Measurements from ENCODE around the gene TUT4.
A peak's percentile ranks its signal among the peaks of the same experiment; 100 is the strongest.
"Not testable (repeated sequence)": the region's sequence is repeated elsewhere in the genome, so short reads cannot be mapped to it uniquely, and the experiment has no call there.

The TUT4 gene, protein sequence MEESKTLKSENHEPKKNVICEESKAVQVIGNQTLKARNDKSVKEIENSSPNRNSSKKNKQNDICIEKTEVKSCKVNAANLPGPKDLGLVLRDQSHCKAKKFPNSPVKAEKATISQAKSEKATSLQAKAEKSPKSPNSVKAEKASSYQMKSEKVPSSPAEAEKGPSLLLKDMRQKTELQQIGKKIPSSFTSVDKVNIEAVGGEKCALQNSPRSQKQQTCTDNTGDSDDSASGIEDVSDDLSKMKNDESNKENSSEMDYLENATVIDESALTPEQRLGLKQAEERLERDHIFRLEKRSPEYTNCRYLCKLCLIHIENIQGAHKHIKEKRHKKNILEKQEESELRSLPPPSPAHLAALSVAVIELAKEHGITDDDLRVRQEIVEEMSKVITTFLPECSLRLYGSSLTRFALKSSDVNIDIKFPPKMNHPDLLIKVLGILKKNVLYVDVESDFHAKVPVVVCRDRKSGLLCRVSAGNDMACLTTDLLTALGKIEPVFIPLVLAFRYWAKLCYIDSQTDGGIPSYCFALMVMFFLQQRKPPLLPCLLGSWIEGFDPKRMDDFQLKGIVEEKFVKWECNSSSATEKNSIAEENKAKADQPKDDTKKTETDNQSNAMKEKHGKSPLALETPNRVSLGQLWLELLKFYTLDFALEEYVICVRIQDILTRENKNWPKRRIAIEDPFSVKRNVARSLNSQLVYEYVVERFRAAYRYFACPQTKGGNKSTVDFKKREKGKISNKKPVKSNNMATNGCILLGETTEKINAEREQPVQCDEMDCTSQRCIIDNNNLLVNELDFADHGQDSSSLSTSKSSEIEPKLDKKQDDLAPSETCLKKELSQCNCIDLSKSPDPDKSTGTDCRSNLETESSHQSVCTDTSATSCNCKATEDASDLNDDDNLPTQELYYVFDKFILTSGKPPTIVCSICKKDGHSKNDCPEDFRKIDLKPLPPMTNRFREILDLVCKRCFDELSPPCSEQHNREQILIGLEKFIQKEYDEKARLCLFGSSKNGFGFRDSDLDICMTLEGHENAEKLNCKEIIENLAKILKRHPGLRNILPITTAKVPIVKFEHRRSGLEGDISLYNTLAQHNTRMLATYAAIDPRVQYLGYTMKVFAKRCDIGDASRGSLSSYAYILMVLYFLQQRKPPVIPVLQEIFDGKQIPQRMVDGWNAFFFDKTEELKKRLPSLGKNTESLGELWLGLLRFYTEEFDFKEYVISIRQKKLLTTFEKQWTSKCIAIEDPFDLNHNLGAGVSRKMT (N-terminal part only)

DNA sequence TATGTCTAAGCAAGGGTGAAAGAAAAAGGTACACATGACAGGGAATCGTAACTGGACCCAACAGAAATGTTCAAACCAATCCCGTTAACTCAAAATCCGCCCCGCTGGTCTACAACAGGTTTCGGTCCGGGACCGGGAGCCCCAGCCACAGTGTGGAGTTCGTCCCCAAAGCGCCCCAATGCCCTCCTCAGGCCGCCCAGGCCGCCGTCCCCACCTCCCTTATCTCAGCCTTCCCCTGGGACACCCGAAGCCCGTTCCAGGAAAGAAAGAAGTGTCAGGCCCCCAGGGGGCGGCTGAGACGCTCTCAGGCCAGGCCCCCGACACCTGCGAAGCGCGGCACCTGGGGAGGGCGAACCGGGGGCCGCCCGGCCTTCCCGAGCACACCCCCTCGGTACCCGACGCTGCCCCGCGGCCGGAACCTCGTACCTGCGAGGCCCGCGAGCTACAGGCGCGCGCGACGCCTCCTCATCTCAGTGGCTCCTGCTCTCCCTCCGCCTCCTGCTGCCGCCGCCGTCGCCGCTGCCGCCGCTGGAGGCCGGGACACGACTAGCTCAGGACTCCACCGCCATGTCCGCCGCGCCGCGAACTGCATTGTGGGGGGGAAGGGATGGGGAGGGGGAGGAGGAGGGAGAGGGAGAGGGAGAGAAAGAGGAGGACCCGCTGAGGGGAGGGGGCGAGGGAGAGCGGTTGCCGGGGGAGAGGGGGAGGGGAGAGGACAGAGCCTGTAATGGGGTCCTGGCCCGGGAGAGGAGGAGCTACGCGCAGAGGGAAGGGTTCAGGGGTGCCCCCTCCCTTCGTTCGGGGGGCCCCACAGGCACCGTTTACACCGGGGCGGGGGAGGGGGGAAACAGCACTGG lies at the start of gene TUT4:
TSS of gene TUT4 (minus strand) at position 588 of the 857 bp plus-strand sequence. CDS start 26,812 bp downstream, outside the sequence.
- peak; percentile 38 for DNase-seq (ENCODE audit: low read depth, low spot score)

DNA sequence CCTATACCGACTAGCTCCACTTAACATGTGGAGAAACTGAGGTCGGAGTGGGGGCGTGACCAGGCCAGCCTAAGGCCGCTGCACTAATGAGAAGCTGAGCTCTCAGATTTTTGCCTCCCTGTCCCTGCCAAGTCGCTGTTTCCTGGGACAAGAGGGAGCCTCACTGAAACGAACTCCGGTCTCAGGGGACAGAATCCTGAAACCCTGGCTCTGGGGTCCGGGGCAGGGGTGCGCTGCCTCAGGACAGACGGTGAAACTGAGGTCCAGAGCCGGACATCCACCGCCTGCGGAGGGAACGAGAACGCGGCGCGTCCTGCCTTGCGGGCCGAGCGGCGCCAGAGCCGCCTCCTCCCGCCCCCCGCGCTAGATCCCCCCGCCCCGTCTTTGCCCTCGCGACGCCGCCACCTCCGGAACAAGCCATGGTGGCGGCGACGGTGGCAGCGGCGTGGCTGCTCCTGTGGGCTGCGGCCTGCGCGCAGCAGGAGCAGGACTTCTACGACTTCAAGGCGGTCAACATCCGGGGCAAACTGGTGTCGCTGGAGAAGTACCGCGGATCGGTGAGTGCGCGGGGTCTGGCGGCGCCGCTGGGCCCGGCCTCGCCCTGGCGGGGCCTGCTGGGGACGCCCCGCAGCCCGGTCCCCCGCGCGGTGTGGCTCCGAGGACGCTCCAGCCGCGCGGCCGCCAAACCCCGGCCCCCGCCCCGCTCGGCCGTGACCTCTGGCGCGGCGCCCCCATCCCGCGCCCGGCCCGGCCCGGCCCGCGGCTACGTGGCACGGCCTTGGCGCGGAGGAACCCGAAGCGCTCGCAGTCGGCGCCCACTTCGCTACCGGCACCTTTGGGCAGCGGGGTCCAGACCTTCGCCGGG lies 49.3 kb upstream of the TUT4 start, which contains the start of gene GPX7:
TSS of gene GPX7 (plus strand) at position 381 of the 865 bp plus-strand sequence. CDS start at position 420, 39 bp downstream.
- DNase-seq (ENCODE audit: low read depth, low spot score), result peak; percentile 17

DNA sequence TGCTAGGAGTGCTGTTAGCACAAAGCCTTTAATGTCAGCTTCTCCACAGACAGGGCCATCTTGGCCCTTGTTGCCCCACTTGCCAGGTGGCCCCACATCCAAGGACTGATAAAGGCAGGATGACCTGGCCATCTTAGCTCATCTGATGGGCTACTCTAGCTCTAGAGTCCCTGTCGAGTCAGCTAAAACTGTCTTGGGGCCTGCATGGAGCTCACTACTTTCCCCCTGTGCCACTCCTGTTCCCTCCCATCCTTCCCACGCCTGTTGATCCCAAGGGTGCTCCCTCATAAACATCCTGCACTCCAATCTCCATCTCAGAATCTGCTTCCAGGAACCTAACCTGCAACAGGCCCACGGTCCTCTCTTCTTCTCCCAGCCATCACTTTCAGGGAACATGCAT lies 48.6 kb upstream of the TUT4 start:
- DNase-seq (ENCODE audit: low read depth, low spot score), result no peak

DNA sequence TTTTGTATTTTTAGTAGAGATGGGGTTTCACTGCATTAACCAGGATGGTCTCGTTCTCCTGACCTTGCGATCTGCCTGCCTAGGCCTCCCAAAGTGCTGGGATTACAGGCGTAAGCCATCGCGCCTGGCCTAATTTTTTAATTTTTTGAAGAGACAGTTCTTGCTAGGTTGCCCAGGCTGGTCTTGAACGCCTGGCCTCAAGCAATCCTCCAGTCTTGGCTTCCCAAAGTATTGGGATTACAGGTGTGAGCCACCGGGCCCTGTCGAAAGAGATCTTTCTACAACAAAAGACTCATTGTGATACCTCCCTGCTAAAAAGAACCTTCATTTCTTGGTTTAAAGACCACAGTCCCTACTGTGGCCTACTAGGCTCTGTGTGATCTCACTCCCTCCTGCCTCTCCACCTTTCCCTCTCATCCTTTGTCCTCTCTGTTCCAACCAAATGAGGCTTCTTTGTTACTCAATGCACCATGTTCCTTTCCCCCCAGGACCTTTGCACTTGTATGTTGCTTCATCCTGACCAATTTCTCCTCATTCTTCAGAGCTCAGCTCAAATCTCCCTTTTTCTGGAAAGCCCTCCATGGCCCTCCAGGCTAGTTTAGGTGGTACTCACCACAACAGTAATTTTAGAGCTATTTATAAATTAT lies 47.8 kb upstream of the TUT4 start:
- no peak for DNase-seq (ENCODE audit: low read depth, low spot score)

DNA sequence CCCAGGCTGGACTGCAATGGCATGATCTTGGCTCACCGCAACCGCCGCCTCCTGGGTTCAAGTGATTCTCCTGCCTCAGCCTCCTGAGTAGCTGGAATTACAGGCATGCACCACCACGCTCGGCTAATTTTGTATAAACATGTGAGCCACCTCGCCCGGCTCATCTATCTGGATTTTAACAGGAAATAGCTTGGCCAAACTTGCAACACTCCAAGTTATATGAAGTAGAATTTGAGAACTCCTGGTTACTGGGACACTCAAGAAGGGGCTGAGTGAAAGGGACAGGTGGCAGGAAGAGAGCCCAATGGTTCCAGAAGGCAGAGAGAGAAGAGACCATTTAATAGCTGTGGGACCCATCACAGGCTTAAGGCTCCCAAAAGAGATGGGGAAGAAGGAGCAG lies 46.3 kb upstream of the TUT4 start:
- DNase-seq (ENCODE audit: low read depth, low spot score), result no peak

GRCh38 chr1:52598729-52599128 lies 45.8 kb upstream of the TUT4 start:
- no peak for DNase-seq (ENCODE audit: low read depth, low spot score)

DNA sequence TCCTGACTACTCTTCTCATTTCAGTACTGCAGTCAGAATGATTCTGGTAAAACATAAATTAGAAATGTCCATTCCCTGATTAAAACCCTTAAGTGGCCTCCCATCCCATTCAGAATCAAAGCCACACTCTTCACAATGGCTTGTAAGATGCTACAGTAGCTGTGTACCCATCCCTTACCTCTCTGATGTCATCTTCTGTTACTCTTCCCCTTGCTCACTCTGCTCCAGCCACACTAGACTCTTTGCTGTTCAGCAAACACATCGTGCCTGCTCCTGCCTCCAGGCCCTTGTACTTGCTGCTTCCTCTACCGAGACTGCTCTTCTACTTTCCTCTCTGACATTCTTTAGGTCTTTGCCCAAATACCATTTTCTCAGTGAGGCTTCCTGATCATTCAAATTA lies 45.0 kb upstream of the TUT4 start:
- no peak for DNase-seq (ENCODE audit: low read depth, low spot score)

- no peak for DNase-seq (ENCODE audit: low read depth, low spot score)
Measured at GRCh38 chr1:52595061-52595460, 42.2 kb upstream of the TUT4 start.

- no peak for DNase-seq (ENCODE audit: low read depth, low spot score)
Measured at GRCh38 chr1:52593495-52593894, 40.6 kb upstream of the TUT4 start.

- no peak for DNase-seq (ENCODE audit: low read depth, low spot score)
Measured at GRCh38 chr1:52592637-52593323, 39.9 kb upstream of the TUT4 start.

GRCh38 chr1:52590266-52590665 lies 37.4 kb upstream of the TUT4 start:
- no peak for DNase-seq (ENCODE audit: low read depth, low spot score)

- no peak for DNase-seq (ENCODE audit: low read depth, low spot score)
Measured at GRCh38 chr1:52588535-52588934, 35.6 kb upstream of the TUT4 start.

GRCh38 chr1:52588027-52588426 lies 35.1 kb upstream of the TUT4 start:
- no peak for DNase-seq (ENCODE audit: low read depth, low spot score)

DNA sequence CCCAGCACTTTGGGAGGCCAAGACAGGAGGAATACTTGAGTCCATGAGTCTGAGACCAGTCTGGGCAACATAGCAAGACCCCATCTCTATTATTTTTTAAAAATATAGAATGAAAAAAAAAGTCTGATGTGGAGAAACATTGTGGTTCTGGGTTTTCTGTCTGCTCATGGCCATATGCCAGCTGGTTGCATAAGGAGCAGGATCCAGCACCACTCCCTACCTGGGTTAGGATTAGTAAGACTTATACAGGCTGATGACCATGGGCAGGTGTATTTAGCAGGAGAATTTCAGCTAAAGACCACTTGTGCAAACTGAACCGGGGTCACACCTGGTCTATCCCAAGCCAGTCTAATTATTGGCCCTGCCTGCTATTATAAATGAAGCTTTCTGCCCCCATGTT lies 32.6 kb upstream of the TUT4 start:
- DNase-seq (ENCODE audit: low read depth, low spot score), result no peak

GRCh38 chr1:52582116-52582696 lies 29.3 kb upstream of the TUT4 start:
- no peak for DNase-seq (ENCODE audit: low read depth, low spot score)

GRCh38 chr1:52580283-52580682 lies 27.4 kb upstream of the TUT4 start:
- DNase-seq (ENCODE audit: low read depth, low spot score), result no peak

DNA sequence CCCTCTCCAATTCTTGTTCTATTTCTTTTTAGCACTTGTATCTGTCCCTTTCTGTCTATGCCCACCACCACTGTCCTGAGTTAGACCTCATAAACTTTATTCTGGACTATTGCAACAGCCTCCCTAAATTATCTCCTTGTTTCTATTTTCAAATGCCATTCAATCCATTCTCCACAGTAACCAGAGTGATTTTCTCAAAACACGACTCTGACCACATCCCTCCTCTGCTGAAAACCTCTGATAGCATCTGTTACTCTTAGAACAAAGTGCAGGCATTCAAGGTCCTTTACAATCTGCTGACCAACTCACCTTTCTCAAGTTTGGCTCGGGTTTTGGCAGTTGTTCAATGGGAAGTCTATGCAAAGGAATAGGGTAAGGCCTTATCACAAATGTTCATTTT lies 26.5 kb upstream of the TUT4 start:
- no peak for DNase-seq (ENCODE audit: low read depth, low spot score)

GRCh38 chr1:52578066-52578465 lies 25.2 kb upstream of the TUT4 start:
- DNase-seq (ENCODE audit: low read depth, low spot score), result not testable (repeated sequence)

All from activated naive CD8-positive, alpha-beta T cell treated with anti-CD3 and anti-CD28 coated beads, Interleukin-2, amount 50 U/mL, for 16 hours (primary cell).